ENCODE data around the gene TM4SF1. TPM values are rescaled to one million over a fixed set of nuclear protein-coding genes. Genes with fewer than 3 reads are reported as not detected.
A peak's percentile ranks its signal among the peaks of the same experiment; 100 is the strongest.

The TM4SF1 gene
- total and polyA plus RNA-seq, 2 donors (not counting 3 experiments of a cell fraction or from before 2014, with no cell fraction given), result 559 to 1,407 TPM

DNA sequence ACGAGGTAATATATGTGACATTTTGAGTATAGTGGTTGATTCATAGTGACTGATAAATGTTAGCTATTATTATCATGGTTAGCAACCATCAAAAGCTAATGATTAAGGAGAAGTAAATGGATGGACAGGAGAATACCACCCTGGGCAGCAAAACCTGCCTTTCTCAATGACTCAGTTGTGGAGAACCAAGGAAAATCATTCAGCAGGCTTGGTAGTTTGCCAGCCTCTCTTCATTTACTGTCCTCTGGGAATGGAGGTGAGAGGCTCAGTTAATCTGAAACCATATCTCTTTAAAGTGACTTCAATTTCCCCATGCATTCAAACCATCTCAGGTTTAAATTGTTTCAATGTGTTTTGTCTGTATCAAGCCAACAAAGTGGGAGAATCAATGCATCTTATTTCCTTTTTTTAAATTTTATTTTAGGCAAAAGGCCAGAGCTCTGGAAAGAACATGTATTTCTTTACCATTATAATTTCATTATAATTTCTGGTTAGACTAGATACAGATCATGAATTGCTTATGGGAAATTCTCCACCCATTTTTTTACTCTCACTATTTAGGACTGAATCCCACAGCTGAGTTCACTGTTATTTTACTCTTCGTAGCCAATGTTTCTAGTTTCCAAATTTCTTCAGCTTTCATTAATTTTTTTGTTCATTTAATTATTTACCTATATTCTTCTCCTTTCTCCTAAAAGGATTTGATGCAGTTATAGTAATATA lies 46.7 kb downstream of the TM4SF1 start:
- DNase-seq (ENCODE audit: low read depth, low spot score), result no peak
- no peaks in the 10 kb centered on the region for H3K27me3 ChIP-seq (ENCODE audit: control insufficient read depth in 2 of 2, insufficient read depth in 2 of 2, low read length in 2 of 2)
- peaks cover 54% of the 10 kb centered on the region for H3K4me1 ChIP-seq (ENCODE audit: control insufficient read depth, extremely low read depth, insufficient read depth, low read length)
- CTCF ChIA-PET, result interaction anchor here (1.1 to 5.2 kb wide), 10 partner anchors 8 to 211 kb away, joined by 3 to 61 read pairs (median 5); no protein-coding TSS in a partner anchor
- POLR2A ChIA-PET, result interaction anchor here (2.5 to 3.3 kb wide), 3 partner anchors 10 to 47 kb away, joined by 12 to 28 read pairs (median 18); partner anchors contain the start of gene TM4SF1
- H3K36me3 ChIP-seq (ENCODE audit: control insufficient read depth in 2 of 2, extremely low read depth in 1 of 2, insufficient read depth in 2 of 2, low read length in 2 of 2), result peaks cover 4 to 6% of the 10 kb centered on the region in 2 experiments
- no peak for FAIRE-seq
- peak overlapping the region; percentile 79 for H3K4me2 ChIP-seq (ENCODE audit: insufficient read depth, low read length)
- intact Hi-C loops (cut with micrococcal nuclease), result loop anchor here (5.0 kb wide), 1 partner anchor 38 kb away; no protein-coding TSS in a partner anchor
- H4K20me1 ChIP-seq (replicated peaks; ENCODE audit: control insufficient read depth, extremely low read depth, insufficient read depth, low read length), result no peaks in the 10 kb centered on the region
- no peak overlapping the region for H2AFZ ChIP-seq (ENCODE audit: low read depth, low read length)
- no peak for TF ChIP-seq MYC (IDR thresholded peaks at IDR 0.05; ENCODE audit: low read depth, low read length)
- TF ChIP-seq FOS (IDR thresholded peaks at IDR 0.05; ENCODE audit: borderline replicate concordance, insufficient read depth, low read length), result no peak
- no peak for TF ChIP-seq GATA2 (IDR thresholded peaks at IDR 0.05; ENCODE audit: insufficient read depth, insufficient read length, low read depth, low read length)
- no peak for TF ChIP-seq JUN (IDR thresholded peaks at IDR 0.05; ENCODE audit: borderline replicate concordance, insufficient read depth, insufficient read length, low read depth)
- TF ChIP-seq, protein P1, sequence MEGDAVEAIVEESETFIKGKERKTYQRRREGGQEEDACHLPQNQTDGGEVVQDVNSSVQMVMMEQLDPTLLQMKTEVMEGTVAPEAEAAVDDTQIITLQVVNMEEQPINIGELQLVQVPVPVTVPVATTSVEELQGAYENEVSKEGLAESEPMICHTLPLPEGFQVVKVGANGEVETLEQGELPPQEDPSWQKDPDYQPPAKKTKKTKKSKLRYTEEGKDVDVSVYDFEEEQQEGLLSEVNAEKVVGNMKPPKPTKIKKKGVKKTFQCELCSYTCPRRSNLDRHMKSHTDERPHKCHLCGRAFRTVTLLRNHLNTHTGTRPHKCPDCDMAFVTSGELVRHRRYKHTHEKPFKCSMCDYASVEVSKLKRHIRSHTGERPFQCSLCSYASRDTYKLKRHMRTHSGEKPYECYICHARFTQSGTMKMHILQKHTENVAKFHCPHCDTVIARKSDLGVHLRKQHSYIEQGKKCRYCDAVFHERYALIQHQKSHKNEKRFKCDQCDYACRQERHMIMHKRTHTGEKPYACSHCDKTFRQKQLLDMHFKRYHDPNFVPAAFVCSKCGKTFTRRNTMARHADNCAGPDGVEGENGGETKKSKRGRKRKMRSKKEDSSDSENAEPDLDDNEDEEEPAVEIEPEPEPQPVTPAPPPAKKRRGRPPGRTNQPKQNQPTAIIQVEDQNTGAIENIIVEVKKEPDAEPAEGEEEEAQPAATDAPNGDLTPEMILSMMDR (IDR thresholded peaks at IDR 0.05; ENCODE audit: extremely low read depth in 1 of 2, insufficient read depth in 1 of 2, low read depth in 1 of 2, low read length in 2 of 2), result no peak
- TF ChIP-seq POLR2AphosphoS5 (IDR thresholded peaks at IDR 0.05; ENCODE audit: insufficient read depth, low read depth, low read length), result no peak
- no peak for TF ChIP-seq EZH2 (IDR thresholded peaks at IDR 0.05; ENCODE audit: borderline replicate concordance, low read depth, low read length, severe bottlenecking)
- no peak for TF ChIP-seq POLR2A (IDR thresholded peaks at IDR 0.05; ENCODE audit: low read depth, low read length)
- TF ChIP-seq, protein P2, sequence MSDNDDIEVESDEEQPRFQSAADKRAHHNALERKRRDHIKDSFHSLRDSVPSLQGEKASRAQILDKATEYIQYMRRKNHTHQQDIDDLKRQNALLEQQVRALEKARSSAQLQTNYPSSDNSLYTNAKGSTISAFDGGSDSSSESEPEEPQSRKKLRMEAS (IDR thresholded peaks at IDR 0.05; ENCODE audit: insufficient read depth, insufficient read length), result no peak
- H3K9ac ChIP-seq (replicated peaks; ENCODE audit: extremely low read depth, insufficient read depth, low read length), result peak overlapping the region; percentile 97
- H3K4me3 ChIP-seq (replicated peaks in 1 of 3; ENCODE audit: insufficient read depth in 1 of 3, low read depth in 1 of 3, low read length in 3 of 3), result peak overlapping the region in 1 of 3 experiments; percentile 92
- no peaks in the 10 kb centered on the region for H3K9me1 ChIP-seq (replicated peaks; ENCODE audit: control insufficient read depth, extremely low read depth, insufficient read depth, low read length)
- peaks cover 8% of the 10 kb centered on the region for H3K79me2 ChIP-seq (ENCODE audit: control insufficient read depth, insufficient read depth, low read length)
- dilution Hi-C loops (cut with MboI; ENCODE audit: extremely low pct_ligation_motif_present, low sequenced_read_pairs), result no loop called here
- H3K9me3 ChIP-seq (replicated peaks; ENCODE audit: control insufficient read depth, insufficient read depth, low read length), result no peaks in the 10 kb centered on the region
- peak overlapping the region; percentile 92 for H3K27ac ChIP-seq (ENCODE audit: insufficient read depth, low read depth, low read length)
- no TSS peak for BruUV-seq (replicated peaks)

Measured in endothelial cell of umbilical vein (primary cell).